Measurements from ENCODE around the gene ITGB2.
A peak's percentile ranks its signal among the peaks of the same experiment; 100 is the strongest.

Gene ITGB2

DNA sequence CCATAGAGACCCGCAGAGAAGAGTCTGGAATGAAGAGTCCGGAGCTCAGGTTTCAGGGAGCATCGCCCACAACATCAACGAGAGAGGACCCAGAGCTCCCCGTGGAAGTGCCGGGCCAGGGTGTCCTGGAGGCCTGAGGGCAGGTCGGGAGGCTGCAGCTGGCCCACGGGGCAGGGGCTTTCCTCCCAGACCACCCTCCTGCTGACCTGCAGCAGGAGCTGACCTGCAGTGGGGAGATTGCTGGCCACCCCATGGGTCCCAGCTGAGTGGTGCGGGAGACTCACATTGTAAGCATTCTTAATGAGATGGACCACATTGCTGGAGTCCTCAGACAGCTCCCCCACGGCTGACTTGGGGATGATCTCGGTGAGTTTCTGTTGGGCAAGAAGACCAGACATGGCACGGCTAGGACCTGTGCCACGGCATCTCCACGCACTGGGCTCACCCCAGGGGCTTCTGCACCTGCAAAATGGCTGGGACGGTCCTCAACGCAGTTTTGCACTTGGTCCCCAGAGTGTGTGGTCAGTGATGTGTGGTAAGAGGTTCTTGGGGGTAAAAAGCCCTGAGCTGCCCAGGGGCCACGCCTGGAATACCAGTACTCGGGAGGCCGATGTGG is 25.9 kb downstream of the ITGB2 start:
- DNase-seq: no peak

DNA sequence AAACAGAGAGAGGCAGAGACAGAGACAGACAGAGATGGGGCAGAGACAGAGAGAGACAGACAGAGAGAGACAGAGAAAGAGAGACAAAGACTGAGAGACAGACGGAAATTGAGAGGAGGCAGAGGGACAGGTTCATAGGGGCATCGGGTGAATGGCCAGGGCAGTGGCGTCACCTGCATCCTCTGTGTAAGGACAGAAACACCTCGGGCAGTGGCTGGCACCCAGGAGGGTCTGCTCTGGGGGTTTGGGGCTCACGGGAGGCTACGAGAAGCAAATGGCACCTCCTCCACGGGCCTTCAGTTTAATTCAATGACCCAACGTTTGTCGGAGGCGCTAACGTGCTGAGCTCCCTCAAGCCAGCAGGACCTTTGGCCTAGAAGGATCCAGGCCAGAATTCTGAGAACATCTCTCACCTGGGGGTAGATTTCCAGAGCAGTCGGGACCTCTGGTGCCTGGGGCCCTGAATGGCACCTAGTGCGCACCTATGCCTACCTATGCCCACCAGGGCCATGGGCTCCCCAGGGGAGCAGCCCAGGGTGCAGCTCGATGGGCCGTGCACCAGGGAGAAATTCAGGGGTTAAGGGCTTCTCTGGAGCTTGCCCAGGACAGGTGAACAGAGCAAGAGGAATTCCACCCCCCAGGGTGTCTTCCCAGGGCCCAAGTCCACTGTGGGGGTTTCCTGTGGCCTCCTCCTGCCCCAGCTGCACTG is 26.6 kb downstream of the ITGB2 start:
- no peak for DNase-seq

DNA sequence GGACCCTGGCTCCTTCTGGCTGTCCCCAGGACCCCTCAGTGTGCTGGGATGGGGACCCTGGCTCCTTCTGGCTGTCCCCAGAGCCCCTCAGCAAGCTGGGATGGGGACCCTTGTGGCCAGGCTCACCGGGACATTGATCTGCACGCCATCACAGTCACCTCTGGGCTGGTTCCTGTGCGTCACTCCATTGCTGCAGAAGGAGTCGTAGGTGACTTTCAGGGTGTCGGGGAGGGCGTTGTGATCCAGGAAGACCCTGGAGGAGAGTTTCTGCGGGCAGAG is 27.5 kb downstream of the ITGB2 start:
- no peak for DNase-seq

DNA sequence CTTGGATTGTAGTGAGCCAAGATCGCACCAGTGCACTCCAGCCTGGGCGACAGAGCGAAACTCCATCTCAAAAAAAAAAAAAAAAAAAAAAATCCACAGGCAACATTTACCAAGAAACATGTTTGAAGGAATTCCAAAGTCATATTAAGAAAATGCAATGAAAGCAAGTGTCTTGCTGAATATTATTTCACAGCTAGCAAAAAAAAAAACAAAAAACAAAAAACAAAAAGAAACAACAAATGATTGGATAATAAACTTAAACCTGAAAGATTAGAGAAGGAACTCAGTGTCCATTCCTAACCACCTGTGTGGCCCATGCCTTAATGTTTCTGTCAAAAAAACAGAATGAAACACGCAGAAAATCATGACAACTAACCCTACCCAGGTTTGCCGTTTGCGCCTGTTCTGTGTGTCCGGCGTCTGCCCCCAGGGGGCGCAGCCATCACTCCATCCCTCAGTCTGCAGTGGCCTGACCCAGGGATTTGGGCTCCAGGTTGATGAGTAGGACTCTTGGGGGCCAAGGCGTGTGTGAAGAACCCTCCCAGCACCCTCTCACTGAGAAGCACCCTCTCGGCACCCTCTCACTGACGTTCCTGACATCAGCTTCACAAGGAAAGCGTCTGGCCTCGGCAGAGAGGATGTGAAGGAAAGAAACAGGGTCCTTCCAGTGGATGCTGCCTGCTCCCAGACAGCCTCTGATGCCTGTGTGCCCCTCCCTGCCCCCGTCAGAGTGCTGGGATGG is 28.0 kb downstream of the ITGB2 start:
- DNase-seq: peak; percentile 15 to 51

DNA sequence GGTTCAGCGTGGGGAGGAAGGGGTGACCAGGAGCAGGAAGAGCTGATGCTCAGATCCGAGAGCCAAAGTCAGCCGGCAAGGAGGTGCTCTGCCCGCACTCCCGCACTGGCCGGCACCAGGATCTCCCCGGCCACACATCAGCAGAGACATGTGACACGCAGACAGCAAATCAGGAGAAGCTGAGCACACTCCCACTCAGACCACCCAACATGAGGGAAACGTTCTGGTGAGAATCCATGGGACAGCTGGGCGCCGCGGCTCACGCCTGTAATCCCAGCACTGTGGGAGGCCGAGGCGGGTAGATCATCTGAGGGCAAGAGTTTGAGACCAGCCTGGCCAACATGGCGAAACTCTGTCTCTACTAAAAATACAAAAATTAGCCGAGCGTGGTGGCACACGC is 28.6 kb downstream of the ITGB2 start:
- DNase-seq: peak in 1 of 2 experiments; percentile 41

DNA sequence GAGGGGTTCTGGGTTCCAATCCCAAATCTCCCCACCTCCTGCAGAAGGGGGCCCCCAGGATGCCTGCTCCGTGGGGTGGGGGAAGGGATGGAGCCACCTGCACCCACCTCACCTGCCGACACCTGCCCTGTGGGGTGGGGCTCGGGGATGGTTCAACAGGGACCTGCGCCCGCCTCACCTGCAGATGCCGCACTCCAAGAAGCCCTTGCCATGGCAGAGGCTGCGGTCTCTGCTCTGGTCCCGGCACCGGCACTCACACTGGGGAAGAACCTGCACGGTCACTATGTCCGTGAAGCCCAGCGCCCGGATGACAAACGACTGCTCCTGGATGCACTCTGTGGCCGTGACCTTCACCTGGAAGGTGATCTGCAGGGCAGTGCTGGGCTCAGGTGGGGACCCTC is 29.1 kb downstream of the ITGB2 start:
- no peak for DNase-seq

DNA sequence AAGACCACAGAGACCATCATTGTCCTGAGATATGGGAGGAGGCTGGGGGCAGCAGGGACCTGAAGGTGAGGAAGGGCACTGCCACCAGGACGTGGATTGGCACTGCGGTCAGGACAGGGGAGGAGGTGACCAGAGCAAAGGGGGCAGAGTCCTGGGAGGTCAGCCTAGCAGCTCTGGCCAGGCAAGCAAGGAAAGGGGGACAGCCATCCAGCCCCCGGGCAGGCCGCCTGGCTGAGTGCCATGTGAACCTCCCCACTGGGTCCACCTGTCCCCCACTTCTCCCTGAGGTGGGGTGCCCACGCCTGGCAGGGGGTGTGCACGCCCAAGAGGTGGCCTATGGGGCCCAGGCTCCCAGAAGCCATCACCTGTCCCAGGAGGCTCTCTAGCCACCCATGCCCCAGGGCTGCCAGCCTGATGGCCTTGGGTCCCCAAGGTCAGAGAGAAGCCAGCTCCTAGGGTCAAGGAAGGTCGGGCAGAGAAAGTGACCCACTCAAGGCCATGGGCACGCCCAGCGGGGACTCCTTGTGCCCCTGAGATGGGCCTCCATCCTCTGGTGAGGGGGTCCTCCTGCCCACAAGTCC is 29.6 kb downstream of the ITGB2 start:
- DNase-seq: no peak

DNA sequence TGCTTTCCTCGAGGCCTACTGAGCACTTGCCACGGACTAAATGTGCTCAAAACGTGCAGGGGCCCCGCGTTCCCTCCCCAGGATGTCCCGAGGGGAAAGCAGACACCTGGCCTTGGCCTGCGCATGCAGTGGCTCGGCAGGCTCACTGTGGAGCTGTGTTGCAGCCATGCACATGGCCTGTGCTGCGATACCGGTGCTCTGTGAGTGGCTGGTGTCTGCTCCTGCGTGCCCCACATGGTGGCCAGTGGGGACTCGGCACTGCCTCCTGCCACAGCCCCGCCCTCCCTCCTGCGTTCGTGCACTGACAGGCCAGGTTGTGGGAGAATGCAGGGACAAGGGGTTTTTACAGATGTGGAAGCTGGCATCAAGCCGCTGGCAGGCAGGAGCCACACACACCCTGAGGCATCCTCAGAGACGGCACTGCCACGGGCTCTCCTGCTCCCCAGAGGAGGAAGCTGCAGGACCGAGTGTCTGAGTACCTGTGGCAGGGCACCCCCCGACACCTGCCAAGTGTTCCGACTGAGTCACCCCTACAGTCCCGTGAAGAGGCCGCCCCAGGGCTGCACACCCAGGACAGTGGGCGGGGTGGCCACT is 30.3 kb downstream of the ITGB2 start:
- peak in 1 of 2 experiments; percentile 21 for DNase-seq

DNA sequence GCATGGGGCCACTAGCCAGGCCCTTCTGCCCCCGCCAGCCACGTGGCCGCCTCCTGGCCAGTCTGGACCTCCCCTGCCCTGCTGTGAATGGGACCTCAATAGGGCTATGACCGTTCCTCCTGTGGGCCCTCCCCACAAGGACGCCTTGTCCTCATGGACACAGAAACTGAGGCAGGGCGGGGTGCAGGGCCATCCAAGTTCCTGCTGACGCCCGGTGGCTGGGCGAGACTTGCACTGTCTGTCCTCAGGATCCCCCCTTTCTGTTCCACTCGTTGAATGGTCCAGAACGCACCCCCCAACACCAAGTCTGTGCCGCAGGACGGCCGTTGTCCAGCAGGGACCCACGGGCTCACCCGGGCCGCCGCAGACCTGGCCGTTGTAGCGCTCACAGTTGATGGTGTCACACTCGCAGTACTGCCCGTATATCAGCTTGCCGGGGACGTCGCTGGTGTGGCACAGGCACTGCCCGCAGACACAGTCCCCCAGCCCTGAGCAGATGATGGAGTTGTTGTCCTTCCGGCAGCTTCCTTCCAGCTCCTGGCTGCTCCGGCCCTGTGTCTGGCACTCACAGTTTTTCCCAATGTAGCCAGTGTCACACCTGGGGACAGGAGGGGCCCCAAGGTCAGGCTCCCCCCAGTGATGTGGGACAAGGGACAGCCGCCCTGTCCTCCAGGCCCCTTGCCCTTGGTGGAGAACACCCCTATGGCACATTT is 30.9 kb downstream of the ITGB2 start:
- DNase-seq: no peak

DNA sequence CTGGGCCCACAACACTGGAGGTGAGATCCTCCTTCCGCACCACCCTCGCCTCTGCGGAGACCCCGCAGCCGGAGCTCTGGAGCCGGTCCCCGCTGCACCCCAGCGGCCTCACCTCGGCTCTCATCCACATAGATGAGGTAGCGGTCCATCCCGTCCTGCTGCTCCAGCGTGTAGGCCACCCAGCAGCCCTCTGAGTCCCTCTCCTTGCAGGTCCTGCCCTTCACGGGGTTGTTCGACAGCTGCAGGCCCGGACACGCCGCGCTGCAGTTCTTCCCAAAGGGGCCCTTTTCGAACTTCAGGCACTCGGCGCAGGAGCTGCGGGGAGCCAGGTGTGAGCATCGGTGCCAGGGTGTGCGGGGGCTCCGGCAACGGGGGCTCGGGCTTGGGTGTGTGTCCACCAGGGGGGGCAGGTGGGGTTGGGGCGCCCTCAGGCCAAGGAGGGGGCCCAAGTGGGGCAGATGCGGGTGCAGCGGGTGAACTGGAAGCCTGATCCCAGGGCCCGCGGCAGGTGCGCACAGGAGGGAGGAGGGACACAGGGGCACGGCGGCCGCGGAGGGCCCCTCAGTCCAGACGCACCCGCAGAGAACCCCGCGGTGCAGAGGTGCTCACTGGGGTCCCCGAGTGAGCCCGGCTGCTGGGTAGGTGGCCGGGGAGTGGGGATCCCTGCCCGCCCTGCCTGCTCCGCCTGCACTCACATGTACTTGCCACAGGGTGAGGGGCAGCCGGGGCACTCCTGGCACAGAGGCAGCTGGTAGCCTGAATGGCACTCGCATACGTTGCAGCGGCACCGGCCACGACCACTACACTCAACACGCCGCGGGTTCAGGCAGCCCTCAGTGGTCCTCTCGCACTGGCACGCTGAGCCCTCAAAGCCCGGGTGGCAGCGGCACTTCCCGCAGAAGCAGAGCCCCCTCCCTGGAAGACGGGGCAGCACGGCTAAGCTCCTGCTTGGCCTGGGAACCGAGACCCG is 31.8 kb downstream of the ITGB2 start:
- no peak for DNase-seq

DNA sequence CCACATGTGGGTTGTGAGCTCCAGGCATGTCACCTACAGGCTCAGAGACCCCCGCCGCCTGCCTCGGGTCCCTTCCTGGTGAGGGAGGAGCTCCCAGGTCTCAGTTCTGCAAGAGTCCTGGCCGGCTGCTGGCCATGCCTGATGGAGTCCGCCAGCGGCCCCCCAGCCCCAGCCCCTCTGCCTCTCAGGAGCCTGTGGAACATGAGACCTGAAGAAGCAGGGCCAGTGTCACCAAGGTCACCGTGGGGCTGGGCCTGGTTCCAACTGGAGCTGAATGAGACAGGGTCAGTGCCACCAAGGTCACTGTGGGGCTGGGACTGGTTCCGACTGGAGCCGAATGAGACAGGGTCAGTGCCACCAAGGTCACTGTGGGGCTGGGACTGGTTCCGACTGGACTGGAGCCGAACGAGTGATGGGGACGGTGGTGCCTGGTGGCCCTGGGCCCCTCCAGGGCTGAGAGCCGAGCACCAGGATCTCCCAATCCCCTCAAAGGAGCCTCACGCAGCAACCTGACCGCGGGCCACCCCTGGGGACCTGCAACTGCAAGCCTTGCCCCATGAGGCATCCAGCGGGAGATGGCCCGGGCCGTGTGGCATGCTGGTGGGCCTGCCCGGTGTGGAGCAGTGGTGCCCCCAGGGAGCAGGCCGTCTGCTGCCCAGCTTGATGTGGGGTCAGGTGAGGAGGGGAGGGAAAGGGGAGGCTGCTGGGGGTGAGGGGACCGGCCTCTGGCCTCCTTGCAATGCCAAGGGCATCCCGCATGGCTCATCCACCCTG is 32.7 kb downstream of the ITGB2 start:
- DNase-seq: no peak

DNA sequence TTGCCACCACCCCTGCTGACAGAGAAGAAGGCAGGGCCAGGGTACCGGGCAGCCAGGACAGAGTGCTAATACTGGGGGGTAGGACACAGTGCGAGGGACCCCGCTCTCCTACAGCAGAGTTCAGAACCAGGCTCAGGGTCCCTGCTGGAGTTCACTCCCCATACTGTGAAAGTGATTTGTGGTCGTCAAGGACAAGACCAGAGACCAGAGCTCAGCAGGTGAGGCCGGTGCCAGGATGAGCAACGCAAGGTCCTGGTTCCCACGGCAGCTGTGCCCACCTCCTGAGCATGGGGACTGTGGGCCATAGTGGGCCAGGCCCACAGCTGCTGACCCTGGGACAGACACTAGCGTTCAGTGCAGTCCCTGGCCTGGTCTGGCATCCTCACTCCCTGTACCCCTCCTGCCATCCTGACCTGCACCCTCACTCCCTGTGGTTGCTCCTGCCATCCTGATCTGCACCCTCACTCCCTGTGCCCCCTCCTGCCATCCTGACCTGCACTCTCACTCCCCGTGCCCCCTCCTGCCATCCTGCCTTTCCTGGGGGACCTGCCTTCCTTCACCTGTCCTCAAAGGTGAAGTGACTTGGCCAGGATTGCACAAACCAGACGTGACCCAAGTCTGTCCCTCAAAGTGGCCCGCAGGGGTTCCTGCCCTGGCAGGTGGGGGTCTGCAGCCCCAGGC is 33.4 kb downstream of the ITGB2 start:
- DNase-seq: no peak

DNA sequence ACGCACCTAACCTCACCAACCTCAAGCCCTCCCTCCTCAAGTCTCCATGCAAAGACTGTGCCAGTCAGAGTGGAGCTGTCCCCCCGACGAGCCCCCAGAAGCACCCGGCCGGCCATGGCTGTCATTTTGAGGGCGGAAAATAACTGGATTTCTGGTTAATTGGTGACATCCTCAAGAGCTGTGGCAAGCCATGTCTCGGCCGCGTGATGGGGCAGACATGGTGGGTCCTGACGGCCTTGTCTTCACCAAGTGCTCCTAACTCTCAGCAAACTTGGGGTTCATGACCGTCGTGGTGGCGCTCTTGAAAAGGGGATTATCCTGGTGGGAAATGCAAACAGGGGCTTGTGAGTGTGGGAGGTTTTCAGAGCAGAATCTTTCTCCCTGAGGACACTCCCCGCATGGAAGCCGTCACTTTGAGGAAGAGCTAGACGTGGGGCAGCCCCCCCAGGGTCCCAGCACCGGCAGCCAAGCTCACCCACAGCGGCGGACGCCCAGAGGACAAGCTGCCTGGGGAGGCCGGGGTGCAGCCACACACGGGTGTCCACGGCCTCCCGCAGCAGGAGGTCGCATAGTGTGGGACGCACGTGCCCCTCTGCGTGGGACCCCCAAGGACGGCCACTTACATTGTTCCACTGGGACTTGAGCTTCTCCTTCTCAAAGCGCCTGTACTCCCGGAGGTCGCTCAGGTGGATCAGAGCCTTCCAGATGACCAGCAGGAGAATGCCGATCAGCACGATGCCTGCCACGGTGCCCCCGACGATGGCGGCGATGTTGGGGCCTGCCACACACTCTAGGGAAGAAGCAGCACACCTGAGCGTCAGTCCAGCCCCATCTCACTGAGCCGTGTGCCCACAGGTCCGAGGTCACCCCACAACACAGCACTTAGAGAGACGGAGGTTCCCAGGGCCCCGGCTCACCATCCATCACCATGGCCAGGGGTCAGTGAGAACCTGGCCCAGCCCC is 34.3 kb downstream of the ITGB2 start:
- no peak for DNase-seq

DNA sequence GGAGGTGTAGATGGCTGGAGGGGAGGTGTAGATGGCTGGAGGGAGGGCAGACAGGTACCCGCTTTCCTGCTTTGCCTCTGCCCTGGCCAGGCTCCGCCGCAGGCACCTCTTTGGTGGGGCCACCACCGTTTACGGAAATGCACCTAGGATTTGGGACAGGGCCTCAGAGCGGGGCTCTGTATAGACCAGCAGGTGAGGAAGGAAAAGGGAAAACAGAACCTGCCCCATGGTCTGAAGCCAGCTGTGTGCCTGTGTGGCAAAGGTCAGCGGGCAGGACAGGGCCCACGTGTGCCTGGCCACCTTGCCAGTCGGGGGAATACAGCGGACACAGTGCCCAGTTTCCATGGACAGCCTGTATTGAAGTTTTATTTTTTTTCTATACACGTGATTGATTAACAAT is 35.1 kb downstream of the ITGB2 start:
- no peak for DNase-seq

DNA sequence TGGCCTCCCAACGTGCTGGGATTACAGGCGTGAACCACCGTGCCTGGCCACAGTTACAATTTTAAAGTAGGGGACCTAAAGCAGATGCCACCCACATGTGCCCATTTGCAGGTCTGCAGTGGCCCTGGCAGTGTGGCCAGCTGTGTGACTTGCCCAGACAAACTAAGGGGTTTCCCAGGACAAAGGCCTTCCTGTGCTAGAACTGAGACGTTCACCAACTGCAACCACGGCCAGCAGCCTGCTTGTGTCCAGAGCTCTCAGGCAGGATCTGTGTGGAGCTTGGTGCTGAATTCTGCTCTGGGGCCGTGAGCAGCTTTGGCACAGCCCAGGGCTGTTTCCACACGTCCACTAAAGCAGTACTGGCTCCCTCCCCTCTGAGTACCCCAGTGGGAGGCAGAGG is 36.6 kb downstream of the ITGB2 start:
- DNase-seq: no peak

DNA sequence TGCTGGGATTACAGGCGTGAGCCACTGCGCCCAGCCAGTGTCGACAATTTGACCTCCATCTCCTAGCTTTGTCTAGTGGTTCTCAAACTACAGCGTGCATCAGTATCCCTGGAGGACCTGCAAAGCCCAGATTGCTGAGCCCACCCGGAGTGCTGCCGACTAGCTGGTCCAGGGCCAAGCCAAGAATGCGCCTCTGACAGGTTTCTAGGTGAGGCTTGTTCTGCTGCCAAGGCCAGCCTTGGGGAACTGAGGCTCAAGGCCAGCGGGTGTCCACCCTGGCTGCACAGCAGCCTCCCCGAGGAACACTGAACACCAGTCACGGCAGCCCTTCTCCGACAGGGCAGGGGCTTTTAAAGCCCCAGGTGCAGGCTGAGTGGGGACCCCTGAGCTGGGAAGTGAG is 37.4 kb downstream of the ITGB2 start:
- DNase-seq: no peak

DNA sequence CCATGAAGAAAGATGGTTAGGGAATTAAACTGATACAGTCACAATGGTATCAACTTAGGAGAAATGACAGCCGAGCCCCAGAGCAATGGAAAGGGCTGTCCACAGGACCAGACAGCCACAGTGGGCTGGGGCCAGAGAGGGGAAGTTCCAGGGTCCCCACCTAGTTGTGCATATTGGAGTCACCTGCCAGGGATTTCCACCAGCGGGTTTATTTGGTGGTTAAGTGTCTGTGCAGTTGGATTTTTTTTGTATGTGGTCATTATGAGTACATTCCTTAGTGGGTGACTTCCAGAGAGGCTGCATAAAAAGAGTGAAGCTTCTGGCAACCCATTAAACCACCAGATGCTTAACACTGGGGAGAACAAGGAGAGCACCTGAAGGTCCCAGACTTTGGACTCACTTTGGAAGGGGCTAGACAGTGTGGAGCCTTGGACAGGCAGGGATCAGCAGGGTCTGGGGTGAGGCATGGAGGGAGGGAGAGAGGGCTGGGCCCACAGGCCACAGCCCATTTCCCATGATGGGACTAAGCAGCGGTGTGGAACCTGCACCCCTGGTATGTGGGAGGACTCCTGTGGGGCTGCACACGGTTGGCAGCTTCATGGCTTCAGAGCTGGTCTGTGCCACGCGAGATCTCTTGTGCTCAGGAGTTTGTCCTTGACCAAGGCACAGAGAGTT is 39.4 kb downstream of the ITGB2 start:
- no peak for DNase-seq

DNA sequence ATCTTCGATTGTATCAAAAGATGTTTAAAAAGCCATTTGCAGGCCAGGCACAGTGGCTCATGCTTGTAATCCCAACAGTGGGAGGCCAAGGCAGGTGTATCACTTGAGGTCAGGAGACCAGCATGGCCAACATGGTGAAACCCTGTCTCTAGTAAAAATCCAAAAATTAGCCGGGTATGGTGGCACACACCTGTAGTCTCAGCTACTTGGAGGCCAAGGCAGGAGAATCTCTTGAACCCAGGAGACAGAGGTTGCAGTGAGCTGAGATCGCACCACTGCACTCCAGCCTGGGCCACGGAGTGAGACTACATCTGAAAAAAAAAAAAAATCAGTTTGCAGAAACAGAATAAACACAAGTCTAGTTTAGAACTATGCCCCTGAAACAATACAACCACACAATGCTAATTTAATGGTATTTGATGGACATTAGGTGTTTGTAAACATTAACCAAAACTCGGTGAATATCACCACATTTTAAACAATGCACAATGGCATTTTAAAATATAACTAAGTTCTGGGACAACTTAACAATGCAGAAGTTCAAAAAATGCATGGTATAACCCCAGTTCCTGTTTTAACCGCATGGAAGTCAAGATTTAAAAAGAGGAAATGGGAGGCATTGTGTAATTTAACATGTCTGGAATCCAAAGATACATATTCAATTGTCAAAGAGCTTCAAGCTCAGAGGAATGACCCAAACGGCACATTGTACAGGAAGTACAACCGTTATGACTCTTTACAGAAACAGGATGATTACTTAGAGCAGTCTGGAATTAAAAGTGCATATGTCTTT is 40.1 kb downstream of the ITGB2 start:
- DNase-seq: no peak
